Thyroid gland (tissue), 4 donors: ENCODE measurements around the gene LRRC72.

Experiments
- CTCF ChIP-seq, 6 experiments: fragments of 200-600 bp in 3 of 6; fragments of 450-650 bp in 3 of 6; sonication (generic) in 3 of 6; IDR thresholded peaks; one replicate each; pipeline ENCODE4 v1.5.1; 2016 to 2019; ENCODE audit warnings: antibody characterized with exemption in 6 of 6, mild to moderate bottlenecking in 2 of 6, inconsistent platforms in 1 of 6, moderate library complexity in 1 of 6
- POLR2A ChIP-seq, 2 donors: fragments of 450-650 bp; IDR thresholded peaks; one replicate each; pipeline ENCODE4 v1.6.1; 2017; ENCODE audit warnings: antibody characterized with exemption in 2 of 2, mild to moderate bottlenecking in 2 of 2, moderate library complexity in 1 of 2

DNA sequence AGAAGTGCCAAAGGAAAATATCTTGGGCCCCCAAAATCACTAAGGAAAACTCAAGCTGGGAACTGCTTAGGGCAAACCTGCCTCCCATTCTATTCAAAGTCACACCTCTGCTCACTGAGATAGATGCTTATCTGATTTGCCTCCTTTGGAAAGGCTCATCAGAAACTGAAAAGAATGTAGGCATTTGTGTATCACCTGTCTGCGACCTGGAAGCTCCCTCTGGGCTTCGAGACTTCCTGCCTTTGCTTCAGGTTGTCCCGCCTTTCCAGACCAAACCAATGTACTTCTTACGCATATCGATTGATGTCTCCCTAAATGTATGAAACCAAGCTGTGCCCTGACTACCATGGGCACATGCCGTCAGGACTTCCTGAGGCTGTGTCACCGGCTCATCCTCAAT lies 14.5 kb upstream of the LRRC72 start:
- TF ChIP-seq CTCF (IDR thresholded peaks at IDR 0.05) (no peak), POLR2A (IDR thresholded peaks at IDR 0.05) (no peak)
